HepG2 (cell line): ENCODE results near the gene YIF1A. TPM values are rescaled to one million over a fixed set of nuclear protein-coding genes. Genes with fewer than 3 reads are reported as not detected.

Experiments used
- GATAD1 ChIP-seq: IDR thresholded peaks from 2 replicates; pipeline ENCODE4 v1.6.1; 2016; ENCODE audit warnings: missing genetic modification reagents, missing compliant biosample characterization
- GTF2F1 ChIP-seq: fragments of 150-350 bp; IDR thresholded peaks from 2 replicates; pipeline ENCODE4 v1.6.1; 2014; ENCODE audit warnings: low read length
- HIVEP1 ChIP-seq: sonication (generic); formaldehyde crosslinking; IDR thresholded peaks from 2 replicates; pipeline ENCODE4 v1.4.0; 2020; ENCODE audit warnings: mild to moderate bottlenecking, missing genetic modification reagents
- HNRNPLL ChIP-seq: fragments of 200-400 bp; formaldehyde crosslinking; IDR thresholded peaks from 2 replicates; pipeline ENCODE4 v1.6.1; 2017; ENCODE audit warnings: mild to moderate bottlenecking, low read depth, low read length; ENCODE audit not compliant: poor library complexity, severe bottlenecking
- NFYB ChIP-seq: sonication (generic); formaldehyde crosslinking; IDR thresholded peaks from 2 replicates; pipeline ENCODE4 v1.4.0; 2020; ENCODE audit warnings: missing genetic modification reagents
- SNRNP70 ChIP-seq: fragments of 200-400 bp; formaldehyde crosslinking; IDR thresholded peaks from 2 replicates; pipeline ENCODE4 v1.6.1; 2017; ENCODE audit warnings: mild to moderate bottlenecking, low read depth, low read length, moderate library complexity
- SOX13 ChIP-seq, 3 experiments: fragments of 450-650 bp in 1 of 3; sonication (generic) in 1 of 3; formaldehyde crosslinking in 1 of 3; IDR thresholded peaks in 2 of 3; conservative IDR thresholded peaks in 1 of 3; 2 replicates each; pipeline versions ENCODE4 v1.5.0 to v1.6.1; 2016 to 2020; ENCODE audit warnings: antibody characterized with exemption in 1 of 3, mild to moderate bottlenecking in 1 of 3, missing compliant biosample characterization in 1 of 3, missing genetic modification reagents in 1 of 3, moderate library complexity in 1 of 3
- U2AF2 ChIP-seq: fragments of 200-400 bp; formaldehyde crosslinking; IDR thresholded peaks from 2 replicates; pipeline ENCODE4 v1.6.1; 2017; ENCODE audit warnings: low read depth, mild to moderate bottlenecking, low read length
- ZBTB1 ChIP-seq: sonication (generic); formaldehyde crosslinking; IDR thresholded peaks from 2 replicates; pipeline ENCODE4 v1.4.0; 2020; ENCODE audit warnings: missing genetic modification reagents, borderline replicate concordance
- ZBTB39 ChIP-seq: sonication (generic); formaldehyde crosslinking; IDR thresholded peaks from 2 replicates; pipeline ENCODE4 v1.5.0; 2020; ENCODE audit warnings: missing genetic modification reagents
- ZBTB42 ChIP-seq: sonication (generic); formaldehyde crosslinking; IDR thresholded peaks from 2 replicates; pipeline ENCODE4 v1.5.0; 2020; ENCODE audit warnings: mild to moderate bottlenecking, missing genetic modification reagents
- ZGPAT ChIP-seq: IDR thresholded peaks from 2 replicates; pipeline ENCODE4 v1.6.1; 2016; ENCODE audit warnings: mild to moderate bottlenecking
- ZNF460 ChIP-seq: sonication (generic); formaldehyde crosslinking; IDR thresholded peaks from 2 replicates; pipeline ENCODE4 v1.5.1; 2020; ENCODE audit warnings: missing genetic modification reagents, mild to moderate bottlenecking, borderline replicate concordance
- ZNF619 ChIP-seq: sonication (generic); formaldehyde crosslinking; IDR thresholded peaks from 2 replicates; pipeline ENCODE4 v1.4.0; 2020; ENCODE audit warnings: mild to moderate bottlenecking, missing genetic modification reagents
- ZNF776 ChIP-seq: sonication (generic); formaldehyde crosslinking; IDR thresholded peaks from 2 replicates; pipeline ENCODE4 v1.4.0; 2020; ENCODE audit warnings: mild to moderate bottlenecking, missing genetic modification reagents
- polyA plus RNA-seq, 8 experiments: library from polyadenylated mRNA; depleted of rRNA in 3 of 8; stranded (reverse) in 7 of 8; unstranded in 1 of 8; fragments of >200 nt; fragmentation: Illumina TruSeq in 4 of 8; extraction: Trizol in 4 of 8; gene quantifications; 2 replicates each; pipeline versions ENCODE4 v1.2.1 to v1.2.3, GENCODE V29; 2011 to 2016; ENCODE audit warnings: low read depth in 4 of 8, missing spikeins in 1 of 8, mixed read lengths in 1 of 8; ENCODE audit not compliant: insufficient read depth in 1 of 8
- total RNA-seq, 5 experiments: library from RNA; depleted of rRNA; stranded (reverse); fragments of >200 nt; fragmentation: Illumina TruSeq; extraction: Trizol; gene quantifications; 2 replicates each; pipeline ENCODE4 v1.2.3, GENCODE V29; 2016; ENCODE audit warnings: low read depth in 1 of 5
- TF ChIP-seq, protein P1 (sequence below): sonication (generic); formaldehyde crosslinking; IDR thresholded peaks from 2 replicates; pipeline ENCODE4 v1.4.0; 2020; ENCODE audit warnings: mild to moderate bottlenecking, missing genetic modification reagents, borderline replicate concordance
- TF ChIP-seq, protein P2 (sequence below): sonication (generic); formaldehyde crosslinking; IDR thresholded peaks from 2 replicates; pipeline ENCODE4 v1.5.0; 2020; ENCODE audit warnings: missing genetic modification reagents
- TF ChIP-seq, protein P3 (sequence below): sonication (generic); formaldehyde crosslinking; IDR thresholded peaks from 2 replicates; pipeline ENCODE4 v1.8.1; 2023; ENCODE audit warnings: mild to moderate bottlenecking, moderate library complexity, missing genetic modification reagents

Gene YIF1A
- total and polyA plus RNA-seq, 2 of the 13 experiments (the other 11 are each of a cell fraction or from before 2014, with no cell fraction given) = 133 to 145 TPM

DNA sequence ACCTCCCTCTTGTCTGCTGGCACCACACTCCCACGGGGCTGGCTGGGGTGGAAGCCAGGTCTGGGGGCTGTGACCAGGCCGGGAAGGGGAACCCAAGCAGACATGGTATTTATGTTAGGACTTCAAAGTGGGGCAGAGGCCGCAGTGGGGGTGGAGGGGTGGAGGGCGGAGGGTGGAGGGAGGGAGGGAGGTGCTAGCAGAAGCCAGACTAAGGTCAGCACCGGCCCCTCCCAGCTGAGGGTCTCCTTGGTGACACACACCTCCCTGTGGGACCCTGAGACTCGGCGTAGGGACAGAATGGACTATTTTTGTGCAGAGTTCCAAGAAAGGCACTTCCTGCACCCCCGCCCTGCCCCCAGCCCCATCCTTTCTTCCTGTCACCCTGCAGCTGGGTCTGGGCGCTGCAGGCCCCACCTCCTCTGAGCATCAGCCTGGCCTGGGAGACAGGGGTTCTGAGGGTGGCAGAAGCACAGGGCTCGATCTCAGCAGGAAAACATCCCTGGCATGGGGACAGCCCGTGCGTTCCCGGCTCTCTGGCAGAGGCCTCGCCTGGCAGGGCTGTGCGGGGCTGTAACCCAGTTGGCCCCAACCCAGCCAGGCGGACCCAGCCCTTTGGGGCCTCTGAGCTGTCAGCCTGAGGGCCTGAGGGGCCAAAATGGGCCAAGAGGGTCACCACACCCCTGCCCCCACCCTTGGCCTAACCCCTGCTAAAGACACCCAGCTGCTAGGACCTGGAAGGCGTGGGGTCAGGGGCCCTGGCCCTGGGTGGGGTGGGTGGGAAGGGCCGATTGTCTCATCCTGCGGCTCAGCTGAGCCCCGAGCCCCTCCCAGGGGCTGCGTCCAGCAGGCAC, 37.5 kb upstream of the YIF1A start (continued):
- TF ChIP-seq HNRNPLL (no peak), SNRNP70 (no peak), U2AF2 (no peak), GATAD1 (CRISPR knock-in tag) (no peak), ZBTB39 (no peak), GTF2F1 (no peak), ZNF776 (CRISPR knock-in tag) (no peak), ZNF619 (CRISPR knock-in tag) (no peak), ZBTB1 (no peak), ZBTB42 (CRISPR knock-in tag) (no peak), NFYB (CRISPR knock-in tag) (no peak), HIVEP1 (CRISPR knock-in tag) (0 out of 2 replicates have a peak, but pooled peaks have one; percentile 6), ZGPAT (CRISPR knock-in tag) (no peak), ZNF460 (CRISPR knock-in tag) (no peak), SOX13 (IDR thresholded peaks at IDR 0.05) (no peak), SOX13 (CRISPR knock-in tag; conservative IDR thresholded peaks at IDR 0.05 in 1 of 2, IDR thresholded peaks at IDR 0.05 in 1 of 2) (no peak)
- TF ChIP-seq, protein P1, sequence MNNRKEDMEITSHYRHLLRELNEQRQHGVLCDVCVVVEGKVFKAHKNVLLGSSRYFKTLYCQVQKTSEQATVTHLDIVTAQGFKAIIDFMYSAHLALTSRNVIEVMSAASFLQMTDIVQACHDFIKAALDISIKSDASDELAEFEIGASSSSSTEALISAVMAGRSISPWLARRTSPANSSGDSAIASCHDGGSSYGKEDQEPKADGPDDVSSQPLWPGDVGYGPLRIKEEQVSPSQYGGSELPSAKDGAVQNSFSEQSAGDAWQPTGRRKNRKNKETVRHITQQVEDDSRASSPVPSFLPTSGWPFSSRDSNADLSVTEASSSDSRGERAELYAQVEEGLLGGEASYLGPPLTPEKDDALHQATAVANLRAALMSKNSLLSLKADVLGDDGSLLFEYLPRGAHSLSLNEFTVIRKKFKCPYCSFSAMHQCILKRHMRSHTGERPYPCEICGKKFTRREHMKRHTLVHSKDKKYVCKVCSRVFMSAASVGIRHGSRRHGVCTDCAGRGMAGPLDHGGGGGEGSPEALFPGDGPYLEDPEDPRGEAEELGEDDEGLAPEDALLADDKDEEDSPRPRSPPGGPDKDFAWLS (CRISPR knock-in tag) = no peak
- TF ChIP-seq, protein P2, sequence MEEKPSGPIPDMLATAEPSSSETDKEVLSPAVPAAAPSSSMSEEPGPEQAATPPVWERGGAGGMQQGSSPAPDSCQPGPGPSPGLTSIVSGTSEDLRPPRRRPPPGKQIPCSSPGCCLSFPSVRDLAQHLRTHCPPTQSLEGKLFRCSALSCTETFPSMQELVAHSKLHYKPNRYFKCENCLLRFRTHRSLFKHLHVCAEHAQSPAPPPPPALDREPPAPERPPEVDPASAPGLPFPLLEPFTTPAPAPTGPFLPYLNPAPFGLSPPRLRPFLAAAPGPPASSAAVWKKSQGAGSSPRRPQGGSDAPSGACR (CRISPR knock-in tag) = no peak
- TF ChIP-seq, protein P3, sequence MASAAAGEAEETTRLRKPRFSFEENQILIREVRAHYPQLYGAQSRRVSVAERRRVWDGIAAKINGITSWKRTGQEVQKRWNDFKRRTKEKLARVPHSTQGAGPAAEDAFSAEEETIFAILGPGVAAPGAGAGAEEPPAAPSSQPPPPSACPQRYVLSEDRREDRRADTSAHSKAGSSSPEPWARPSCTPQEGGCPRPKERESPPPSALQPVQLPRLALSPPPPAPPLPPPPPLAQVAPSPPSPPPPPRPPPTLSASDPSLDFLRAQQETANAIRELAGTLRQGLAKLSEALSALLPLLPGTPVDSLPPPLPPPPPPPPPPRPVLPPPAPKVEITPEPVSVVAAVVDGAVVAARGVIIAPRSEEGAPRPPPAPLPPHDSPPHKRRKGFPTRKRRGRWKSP (CRISPR knock-in tag) = no peak
- TF ChIP-seq, all 625 proteins: peak for 3
